ENCODE results near the gene GGT6.

Gene GGT6

DNA sequence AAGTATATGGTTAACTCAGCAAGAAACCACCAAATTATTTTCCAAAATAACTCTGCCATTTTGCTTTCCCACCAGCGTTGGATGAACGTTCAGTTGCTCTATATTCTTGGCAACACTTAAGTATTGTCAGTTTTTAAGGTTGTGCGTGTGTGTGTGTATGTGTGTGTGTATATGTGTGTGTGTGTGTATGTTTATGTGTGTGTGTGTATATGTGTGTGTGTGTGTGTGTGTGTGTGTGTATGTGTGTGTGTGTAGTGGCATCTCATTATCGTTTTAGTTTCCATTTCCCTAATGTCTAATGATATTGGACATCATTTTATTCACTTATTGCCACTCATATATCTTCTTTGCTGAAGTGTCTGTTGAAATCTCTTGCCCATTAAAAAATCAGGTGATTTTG lies 12.7 kb upstream of the GGT6 start:
- DNase-seq = no peak

DNA sequence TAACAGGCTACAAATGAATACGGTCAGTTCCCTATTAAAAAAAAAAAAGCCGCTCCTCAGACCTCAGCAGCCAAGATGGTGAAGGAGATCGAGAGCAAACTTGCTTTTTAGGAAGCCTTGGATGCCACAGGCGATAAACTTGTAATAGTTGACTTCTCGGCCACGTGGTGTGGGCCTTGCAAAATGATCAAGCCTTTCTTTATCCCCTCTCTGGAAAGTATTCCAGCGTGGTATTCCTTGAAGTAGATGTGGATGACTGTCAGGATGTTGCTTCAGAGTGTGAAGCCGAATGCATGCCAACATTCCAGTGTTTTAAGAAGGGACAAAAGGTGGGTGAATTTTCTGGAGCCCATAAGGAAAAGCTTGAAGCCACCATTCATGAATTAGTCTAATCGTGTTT lies 11.8 kb upstream of the GGT6 start:
- DNase-seq = no peak

DNA sequence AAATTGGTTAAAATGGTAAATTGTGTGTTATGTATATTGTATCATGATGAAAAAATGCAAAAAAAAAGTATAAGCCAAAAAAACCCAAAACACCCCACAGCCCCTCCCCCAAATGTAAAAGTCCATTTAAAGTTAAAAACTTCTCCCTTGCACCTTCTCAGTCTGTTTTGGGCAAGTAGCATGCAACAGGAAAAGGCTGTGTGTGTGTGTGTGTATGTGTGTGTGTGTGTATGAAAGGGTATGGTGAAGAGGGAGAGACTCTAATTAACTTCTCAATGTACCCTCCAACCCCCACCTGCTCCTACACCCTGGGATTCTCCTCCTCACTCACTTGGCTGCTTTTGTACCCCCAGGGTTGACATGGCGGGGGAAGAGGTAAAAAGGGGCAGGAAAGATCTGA lies 9.2 kb upstream of the GGT6 start:
- no peak for DNase-seq

DNA sequence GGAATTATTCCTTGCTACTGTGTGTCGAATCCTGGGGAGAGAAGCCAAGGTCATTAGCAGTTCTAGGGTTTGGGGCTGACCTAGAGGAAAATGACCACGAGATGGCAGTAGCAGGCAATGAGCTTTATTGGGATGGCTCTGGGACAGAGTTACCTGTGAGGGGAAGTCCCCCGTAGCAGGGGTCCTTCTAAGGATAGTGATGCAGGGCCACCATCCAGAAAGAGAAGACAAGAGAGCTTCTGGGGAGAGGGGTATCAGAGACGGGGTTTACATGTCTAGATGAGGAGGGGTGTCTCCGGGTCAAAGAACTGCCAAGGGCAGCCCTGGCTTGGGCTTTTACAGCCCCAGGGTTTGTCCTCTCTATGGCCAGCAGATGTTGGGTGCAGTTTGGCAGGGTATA lies 6.4 kb upstream of the GGT6 start:
- peak; percentile 92 for DNase-seq

DNA sequence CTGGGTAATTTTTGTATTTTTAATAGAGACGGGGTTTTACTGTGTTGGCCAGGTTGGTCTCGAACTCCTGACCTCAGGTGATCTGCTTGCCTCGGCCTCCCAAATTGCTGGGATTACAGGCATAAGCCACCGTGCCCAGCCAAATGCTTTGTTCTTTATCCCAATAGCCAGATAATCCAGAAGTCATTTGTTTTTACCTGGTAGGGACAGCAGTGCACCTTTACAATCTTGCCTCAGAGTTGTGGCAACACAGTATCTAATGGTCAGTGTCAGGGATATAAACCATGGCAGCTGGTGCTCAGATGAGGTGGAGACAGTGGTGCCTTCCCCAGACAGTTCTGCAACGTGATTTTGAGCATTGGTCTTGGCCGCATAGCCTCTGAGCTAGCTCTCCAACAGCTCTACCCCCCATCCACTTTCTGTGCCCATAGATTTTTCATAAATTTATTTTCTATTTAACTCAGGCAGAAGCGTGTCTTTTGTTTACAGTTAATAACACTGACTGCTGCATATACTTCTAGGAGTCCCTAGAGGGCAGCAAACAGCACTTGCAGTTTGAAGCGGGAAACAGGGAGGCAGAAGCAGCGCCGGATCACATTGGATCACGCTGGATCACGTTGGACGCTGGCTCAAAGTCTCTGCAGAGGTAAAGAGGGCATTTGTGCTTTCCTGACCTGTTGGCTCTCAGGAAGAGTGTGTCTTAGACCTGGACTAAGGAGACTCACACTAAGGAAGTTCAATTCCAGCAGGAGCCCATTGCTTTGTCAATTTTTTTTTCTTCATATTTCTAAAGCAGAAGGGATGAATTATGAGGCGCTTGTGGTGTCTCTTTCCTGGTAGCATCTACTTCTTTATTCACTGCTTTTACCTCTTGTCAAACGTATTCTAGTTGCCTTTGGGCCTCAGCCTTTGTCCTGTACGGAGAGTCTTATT lies 5.1 kb upstream of the GGT6 start:
- DNase-seq = peak; percentile 96

DNA sequence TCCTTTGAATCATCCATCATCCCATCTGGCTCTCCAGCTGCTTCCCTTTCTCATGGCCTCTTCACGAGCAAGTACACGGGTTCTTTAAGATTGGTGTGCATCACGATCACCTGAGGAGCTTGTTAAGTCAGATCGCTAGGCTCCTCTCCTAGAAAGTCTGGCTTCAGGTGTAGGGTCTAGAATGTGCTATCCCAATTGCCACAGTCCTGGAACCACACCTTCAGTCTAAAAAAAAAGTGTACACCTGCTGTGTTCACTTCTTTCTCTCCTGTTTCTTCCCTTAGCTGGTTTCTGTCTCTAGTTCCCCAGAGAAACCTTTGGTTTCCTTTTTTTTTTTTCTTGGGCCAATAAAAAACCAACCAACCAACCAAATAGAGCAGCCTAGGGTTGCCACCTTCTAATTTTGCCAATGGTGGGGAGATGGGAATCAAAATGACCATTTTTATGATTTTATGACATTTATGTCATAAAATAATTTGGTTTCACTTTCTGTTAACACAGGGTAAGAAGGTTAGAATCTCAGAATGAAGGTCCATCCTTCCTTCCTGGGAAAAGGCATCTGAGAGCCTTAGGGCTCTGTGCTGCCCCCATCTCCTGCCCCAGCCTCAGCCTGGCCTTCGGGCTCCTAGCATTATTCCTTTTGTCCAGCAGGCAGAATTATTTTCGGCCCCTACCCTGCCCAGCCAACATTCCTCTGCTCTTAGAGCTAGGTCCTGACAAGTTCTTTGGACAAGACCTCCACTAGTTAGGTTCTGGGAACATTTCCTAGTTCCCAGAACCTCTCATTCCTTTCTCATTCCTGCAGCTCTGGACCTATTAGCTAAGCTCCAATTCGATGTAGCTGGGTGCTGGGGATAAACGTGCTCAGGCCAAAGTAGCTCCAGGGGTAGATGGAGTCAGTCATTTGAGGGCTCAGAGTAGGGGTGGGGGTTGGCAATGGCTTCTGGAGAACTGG lies 1.9 kb upstream of the GGT6 start:
- DNase-seq = no peak

DNA sequence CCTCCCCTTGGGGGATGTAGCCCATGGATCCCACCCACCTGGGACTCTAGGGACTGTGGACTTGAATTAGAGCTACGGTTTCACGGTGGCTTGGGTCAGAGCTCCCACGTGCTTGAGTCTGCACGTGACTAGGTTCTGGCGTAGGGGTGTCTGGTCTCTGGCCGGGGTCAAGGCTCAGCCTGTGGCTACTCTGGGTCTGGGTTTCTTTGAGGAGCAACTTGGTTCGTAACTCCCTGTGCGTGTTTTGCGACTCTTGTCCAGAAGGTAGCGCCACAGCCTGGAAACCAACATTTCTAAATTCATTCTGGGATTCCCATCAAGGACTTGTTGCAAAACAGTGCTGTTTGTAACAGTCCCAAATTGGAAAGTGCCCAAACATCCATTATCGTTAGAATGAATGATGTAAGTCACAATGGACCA lies 470 bp upstream of the GGT6 start:
- no peak for DNase-seq

DNA sequence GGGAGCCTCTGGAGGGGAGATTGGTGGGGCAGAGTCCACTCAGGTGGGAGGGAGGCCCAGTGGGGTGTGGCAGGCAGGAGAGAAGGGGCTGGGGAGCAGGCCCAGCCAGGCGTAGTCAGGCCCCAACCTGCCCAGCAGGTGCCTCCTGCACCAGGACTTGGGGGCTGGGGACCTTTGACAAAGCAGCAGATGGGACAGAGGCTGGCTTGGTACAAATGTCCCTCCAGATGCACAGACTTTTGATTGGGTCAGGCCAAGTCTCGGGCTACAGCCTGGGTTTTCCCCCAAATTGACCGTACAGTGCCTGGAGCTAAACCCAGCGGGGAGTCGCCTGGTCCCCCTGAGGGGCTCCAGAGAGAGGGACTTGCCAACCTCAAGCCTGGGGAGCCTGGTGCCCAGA lies 411 bp downstream of the GGT6 start:
- no peak for DNase-seq

DNA sequence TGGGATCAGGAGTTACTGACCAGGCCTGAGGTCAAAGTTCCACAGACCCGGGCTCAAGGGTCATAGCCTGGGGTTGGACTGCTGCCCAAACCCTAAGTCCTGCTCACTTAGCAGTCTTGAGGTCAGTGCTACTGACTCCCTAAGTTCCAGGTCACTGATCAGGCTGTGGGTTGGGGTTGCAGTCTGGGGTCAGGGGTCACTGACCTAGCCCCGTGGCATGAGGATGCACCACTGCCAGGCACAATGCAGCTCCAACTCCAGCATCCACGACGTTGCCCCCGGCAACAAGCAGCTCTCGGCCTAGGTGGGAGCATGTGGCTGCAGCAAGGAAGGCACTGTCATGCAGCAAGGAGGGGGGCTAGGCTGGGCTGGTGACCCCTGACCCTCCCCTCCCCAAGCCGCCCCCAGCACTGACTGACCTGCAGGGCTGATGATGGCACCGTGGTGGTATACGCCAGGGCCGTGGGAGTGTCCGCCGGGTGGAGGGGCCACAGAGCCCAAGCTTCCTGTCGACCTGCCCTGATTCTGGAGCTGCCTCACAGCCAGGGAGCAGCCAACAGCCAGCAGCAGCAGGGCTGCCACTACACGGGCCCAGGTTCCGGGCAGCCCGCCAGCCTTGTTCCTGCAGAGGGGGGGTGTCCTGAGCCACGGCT lies 1.1 kb downstream of the GGT6 start:
- no peak for DNase-seq

DNA sequence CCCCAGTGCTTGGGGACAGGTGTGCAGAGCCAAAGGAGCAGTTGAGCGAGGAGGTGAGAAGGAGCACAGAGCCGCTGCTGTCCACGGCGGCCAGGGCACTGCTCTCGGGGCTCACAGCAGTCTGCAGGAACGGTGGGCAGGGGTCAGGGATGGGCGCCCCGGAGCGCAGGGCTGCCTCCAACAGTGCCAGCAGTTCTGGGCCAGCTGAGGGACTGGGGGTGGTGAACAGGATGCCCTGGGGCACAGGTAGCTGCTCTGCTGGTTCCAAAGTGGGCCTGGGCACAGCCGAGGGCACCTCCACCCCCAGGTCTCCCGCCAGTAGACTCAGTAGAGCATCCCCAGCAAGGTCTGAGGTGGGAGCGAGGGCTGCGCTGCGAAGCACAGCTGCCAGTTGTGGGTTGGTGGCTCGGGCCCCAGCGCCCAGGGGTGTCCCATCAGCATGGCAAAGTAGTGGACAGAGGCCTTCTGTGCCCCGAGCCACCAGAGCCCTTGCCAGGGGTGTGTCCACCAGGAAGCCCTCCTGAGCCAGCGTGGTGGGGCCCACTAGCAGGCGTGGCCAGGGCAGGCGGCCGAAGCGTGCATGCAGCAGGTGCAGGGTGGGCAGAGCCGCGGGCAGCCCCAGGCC lies 1.9 kb downstream of the GGT6 start:
- DNase-seq = no peak

DNA sequence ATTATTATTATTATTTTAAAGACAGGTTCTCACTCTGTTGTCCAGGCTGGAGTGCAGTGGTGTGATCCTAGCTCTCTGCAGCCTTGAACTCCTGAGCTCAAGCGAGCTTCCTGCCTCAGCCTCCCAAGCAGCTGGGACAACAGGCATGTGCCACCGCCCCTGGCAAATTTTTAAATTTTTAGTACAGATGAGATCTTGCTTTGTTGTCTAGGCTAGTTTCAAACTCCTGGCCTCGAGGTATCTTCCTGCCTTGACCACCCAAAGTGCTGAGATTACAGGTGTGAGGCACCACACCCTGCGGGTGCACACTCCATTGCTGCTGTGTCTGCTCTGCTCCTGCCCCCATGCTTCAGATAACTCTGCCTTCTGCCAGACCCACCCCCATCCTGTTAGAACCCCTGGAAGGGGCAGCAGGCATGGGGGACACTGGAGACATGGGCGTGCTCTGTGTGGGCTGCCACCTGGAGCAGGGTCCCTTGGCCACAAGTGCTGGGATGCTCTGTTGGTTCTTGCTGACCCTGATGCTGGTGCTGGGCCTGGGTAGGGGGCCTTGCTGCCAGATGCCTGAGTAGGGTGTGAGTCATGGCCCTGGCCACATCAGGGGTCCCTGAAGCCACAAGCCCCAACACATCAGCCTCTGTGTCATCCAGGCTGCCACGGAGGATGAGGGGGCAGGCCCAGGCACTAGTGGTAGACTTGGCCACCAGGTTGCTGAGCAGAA lies 2.6 kb downstream of the GGT6 start:
- DNase-seq = no peak

DNA sequence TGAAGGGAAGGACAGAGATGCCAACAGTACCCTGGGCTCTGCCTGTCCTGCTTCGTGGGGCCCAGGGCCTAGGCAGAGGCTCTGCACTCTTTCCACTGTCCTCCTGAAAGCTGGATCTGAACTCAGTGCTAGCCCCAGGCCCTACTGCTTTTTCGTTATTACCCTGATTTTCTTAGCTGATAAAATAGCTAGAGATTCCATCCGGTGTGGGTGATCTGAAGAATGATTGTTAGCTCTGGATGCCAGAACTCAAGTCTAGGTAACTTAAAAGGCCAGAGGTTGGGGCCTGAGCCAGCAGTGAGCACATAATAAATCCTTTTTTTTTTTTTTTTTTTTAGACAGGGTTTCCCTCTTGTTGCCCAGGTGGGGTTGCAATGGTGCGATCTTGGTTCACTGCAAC lies 3.4 kb downstream of the GGT6 start:
- DNase-seq = no peak

DNA sequence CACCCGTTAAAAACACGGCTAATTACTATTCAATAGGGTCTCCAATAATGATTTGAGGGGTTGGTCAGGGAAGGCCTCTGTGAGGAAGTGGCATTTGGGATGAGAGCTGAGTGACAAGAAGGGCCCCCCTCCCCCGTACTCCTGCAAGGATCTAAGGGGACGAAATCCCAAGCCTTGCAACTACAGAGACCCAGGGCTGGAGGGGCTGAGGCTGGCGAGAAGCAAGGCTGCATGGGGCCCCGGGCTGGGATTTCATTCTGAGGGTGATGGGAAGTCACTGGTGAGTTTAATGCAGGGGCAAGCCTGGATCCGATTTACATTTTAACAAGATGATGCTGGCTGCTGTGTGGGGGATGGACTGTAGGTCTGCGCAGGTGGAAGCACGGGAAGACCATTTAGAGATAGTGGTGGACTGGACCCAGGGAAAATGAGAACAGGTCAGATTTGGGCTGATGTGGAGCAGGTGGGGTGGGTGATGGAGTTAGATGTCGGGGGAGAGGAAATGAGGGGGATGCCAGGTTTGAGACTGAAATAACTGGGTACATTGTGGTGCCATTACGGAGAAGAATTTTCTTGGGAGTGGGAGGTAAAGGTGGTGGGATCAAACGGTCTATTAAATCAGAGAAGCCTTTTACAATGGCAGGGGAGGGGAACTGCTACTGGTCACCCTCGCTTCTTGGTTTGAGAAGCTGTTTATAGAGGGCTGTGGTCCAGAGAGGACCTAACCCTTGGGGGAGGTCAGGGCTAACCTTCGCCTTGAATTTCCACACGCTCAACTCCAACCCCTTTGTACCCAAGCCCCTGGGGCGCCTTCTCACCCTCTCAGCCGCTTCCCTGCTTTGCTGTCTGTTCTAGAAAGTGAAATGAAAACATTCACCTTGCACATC lies 4.3 kb downstream of the GGT6 start:
- peak; percentile 89 for DNase-seq

DNA sequence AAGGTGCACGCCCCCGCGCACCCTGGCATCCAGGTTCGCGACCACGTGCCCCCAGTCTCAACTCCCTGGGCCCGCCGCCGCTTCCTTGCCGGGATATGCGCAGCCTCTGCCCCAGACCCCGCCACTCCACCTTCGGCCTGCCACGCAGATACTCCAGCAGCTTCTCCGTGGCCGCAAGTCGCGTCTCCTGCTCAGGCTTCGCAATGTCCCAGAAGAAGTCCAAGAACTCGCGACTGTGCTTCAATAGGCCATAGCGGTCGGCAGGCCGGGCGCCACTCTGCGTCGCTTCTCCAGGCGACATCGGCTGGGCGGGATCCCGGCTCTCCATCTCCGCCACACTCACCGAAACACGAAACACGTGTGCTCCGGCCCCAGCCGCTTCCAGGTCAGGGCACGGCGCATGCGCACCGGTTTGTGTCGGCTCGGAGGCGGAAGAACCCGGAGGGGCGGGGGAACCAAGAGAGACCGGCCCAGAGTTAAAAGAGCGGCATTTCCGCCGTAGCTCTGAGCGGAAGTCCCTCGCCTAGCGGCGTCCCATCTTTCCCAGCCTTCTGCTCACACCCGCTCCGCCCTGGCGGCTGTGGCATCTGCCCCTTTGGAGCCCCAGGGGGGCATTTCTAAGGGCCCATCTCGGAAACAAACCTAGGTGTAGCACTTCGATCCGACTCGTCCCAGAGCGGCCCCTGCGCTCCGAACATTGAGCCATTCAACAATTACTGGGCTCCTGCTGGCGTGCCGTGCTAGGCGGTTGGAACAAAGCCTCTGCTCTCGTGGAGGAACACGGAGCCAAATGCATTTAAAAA lies 5.2 kb downstream of the GGT6 start, which contains the start of gene MYBBP1A:
Gene MYBBP1A (minus strand): TSS at position 388 of the 803 bp plus-strand sequence. CDS start 60 bp downstream, at position 328.
- peak; percentile 99 for DNase-seq

DNA sequence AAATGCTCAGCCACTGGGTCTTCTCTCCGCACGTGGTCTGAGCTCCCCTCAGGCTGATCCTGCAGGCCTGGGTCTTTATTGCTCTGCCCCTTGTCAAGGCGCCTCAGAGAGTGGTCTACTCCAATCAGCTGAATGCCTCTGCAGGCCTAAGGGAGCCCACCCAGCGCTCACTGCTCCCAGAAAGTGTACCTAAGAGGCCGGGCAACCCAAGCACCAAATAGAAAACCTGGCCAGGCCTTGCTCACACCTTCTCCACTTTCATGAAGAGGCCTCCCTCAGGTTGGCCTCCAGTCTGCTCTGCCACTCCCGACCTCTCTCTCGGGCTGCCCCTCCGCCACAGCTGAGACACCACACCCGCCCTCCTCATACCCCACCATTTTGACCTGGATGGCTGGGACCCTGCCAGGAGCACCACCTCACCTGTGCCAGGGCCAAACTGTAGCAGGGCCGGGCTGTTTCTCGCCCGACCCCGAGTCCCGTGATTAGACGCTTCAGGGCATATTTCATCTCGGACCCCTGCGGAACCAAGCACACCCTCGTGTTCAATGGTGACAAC lies 5.9 kb downstream of the GGT6 start:
- DNase-seq = peak; percentile 42

DNA sequence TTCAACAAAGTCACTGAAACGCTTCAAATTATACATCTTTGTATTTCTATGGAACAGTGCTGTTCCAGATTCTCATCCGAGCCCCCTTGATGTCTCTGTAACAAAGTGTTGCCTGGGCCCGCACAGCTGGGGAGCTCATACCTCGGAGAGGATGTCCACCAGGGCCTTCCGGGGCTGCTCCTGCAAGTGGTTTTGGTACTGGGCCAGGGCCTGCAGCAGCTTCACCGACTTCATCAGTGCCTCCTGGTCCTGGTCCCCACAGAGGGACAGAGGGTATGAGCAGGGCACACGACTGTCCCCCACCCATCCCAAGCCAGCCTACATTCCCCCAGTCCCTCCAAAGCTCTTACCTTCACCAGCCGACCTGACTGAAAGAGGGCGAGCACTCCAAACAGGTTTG lies 6.7 kb downstream of the GGT6 start:
- DNase-seq = no peak

DNA sequence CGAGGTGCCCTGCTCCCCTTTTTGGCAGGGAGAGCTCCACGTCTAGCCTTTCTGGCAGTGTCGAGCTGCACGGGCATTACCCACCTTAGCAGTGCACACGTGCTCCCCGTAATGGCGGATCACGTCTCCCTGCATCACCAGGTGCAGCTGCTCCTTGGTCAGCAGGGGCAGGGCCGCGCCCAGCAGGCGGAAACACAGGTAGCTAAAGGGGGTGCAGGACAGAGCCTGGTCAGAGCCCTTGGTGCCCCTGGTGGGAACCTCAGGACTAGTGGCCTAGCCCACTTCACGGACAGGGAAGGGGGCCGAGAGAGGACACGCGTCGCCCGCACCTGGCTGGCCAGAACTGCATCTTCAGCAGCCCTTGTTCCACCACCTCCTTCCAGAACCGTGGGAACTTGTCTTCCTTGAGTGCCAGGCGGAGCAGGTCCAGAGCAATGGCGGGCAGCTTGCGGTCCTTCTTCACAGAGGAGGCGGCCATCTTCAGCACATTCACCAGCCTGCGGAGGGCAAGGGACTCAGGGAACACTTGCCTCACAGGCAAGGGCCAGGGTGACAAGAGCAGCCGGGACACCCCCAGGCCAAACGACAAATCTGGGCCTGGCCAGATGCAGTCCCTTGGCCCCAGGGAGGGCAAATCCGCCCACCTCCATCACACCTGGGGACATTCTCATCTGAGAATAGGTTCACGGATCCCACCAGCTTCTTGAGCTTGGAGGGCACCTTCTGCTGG lies 8.4 kb downstream of the GGT6 start:
- no peak for DNase-seq

DNA sequence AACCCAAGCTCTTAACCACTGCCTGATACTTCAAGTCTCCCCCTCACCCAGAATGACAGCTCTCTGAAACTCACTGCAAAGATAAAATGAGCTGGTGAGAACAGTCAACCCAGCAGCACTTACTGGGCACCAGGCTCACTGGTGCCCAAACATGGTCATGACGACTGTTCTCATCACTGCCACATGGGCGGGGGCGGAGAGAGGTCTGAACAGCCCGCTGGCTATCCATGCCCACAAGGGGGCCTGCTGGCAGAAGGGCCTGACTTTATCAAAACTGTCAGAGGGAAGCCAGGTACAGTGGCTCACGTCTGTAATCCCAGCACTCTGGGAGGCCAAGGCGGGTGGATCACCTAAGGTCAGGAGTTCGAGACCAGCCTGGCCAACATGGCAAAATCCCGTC lies 9.2 kb downstream of the GGT6 start:
- DNase-seq = peak; percentile 44

DNA sequence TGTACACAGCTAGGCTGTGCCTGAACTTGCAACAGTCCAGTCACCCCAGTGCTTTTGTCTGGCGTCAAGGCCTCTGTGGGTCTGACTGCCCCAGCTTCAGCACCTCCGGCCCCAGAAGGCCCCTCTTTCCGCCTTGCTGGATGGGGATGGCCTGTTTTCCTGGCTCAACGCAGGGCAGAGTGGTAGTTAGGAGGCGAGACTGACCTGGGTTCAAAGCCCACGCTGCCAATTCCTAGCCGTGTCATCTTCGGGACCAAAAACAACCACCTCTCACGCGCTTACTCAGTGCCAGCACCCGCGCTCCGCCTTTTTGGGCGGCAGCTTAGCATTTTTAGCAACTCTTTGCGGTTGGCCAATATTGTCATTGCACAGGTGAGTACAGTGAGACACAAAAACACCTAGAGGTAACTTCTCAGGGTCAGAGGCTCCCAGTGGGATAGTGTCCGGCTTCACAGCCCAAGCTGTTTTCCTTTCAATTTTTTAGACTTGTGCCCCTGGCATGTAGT lies 9.8 kb downstream of the GGT6 start:
- no peak for DNase-seq

Measured in NCI-H82 (cell line).